Measurements from ENCODE around the gene ZEB2.

GRCh38 chr2:144554492-144555210, 34.7 kb upstream of the ZEB2 start:
- TF ChIP-seq ZBTB2 (CRISPR knock-in tag; IDR thresholded peaks at IDR 0.05; ENCODE audit: low read depth) (no peak), MAZ (IDR thresholded peaks at IDR 0.05; ENCODE audit: borderline replicate concordance, low read depth, low read length) (no peak), MAZ (CRISPR knock-in tag; IDR thresholded peaks at IDR 0.05; ENCODE audit: low read depth) (no peak), ZNF274 (CRISPR knock-in tag; IDR thresholded peaks at IDR 0.05) (no peak), POLR2AphosphoS5 (IDR thresholded peaks at IDR 0.05; ENCODE audit: low read depth, low read length) (no peak), NFYB (CRISPR knock-in tag; IDR thresholded peaks at IDR 0.05) (no peak), CTCF (CRISPR knock-in tag; IDR thresholded peaks at IDR 0.05) (no peak), NFYC (CRISPR knock-in tag; IDR thresholded peaks at IDR 0.05) (no peak)

All from HepG2 (cell line).